MCF 10A (cell line): ENCODE measurements around the gene LNX1. TPM values are rescaled to one million over a fixed set of nuclear protein-coding genes. Genes with fewer than 3 reads are reported as not detected.

Experiments used
- BruUV-seq: library from RNA; stranded (reverse); fragments of 400-500 nt; replicated peaks from 2 replicates; lab custom pipeline; 2021; lab: Mats Ljungman, UMichigan
- CTCF ChIA-PET: fragments of 300-600 bp; sonication (Branson Sonifier 250); formaldehyde crosslinking; extraction: SDS; loops from one replicate; lab custom pipeline; 2021; ENCODE audit warnings: antibody characterized with exemption, inconsistent platforms; lab: Yijun Ruan, JAX
- POLR2A ChIA-PET: fragments of 300-600, 350-650 bp; sonication (Branson Sonifier 250); formaldehyde crosslinking; extraction: SDS; loops from one replicate; lab custom pipeline; 2020; ENCODE audit warnings: antibody characterized with exemption, inconsistent platforms; lab: Yijun Ruan, JAX
- DNase-seq: peaks from one replicate; pipeline ENCODE4 v3.0.0-alpha.2; 2018; ENCODE audit not compliant: unreplicated experiment
- H3K27ac Mint-ChIP-seq: one replicate; pipeline ENCODE4 v1.8.0; 2022; ENCODE audit warnings: mild to moderate bottlenecking, low read depth, mixed read lengths; ENCODE audit not compliant: unreplicated experiment
- H3K27me3 Mint-ChIP-seq: one replicate; pipeline ENCODE4 v1.8.0; 2022; ENCODE audit warnings: mixed read lengths; ENCODE audit not compliant: insufficient read depth, unreplicated experiment
- H3K36me3 Mint-ChIP-seq: one replicate; pipeline ENCODE4 v1.8.0; 2022; ENCODE audit warnings: mild to moderate bottlenecking, moderate library complexity, mixed read lengths; ENCODE audit not compliant: insufficient read depth, unreplicated experiment
- H3K4me1 Mint-ChIP-seq: one replicate; pipeline ENCODE4 v1.8.0; 2022; ENCODE audit warnings: mixed read lengths; ENCODE audit not compliant: insufficient read depth, unreplicated experiment
- H3K4me3 Mint-ChIP-seq: one replicate; pipeline ENCODE4 v1.8.0; 2022; ENCODE audit warnings: mild to moderate bottlenecking, moderate library complexity, mixed read lengths; ENCODE audit not compliant: unreplicated experiment
- H3K9me3 Mint-ChIP-seq: one replicate; pipeline ENCODE4 v1.8.0; 2022; ENCODE audit warnings: mixed read lengths; ENCODE audit not compliant: unreplicated experiment
- intact Hi-C: fragments of 100-400 bp; cut with micrococcal nuclease; formaldehyde crosslinking; loops from 2 replicates; pipeline ENCODE4 v1.14.1; 2022
- total RNA-seq: library from RNA; stranded (reverse); gene quantifications from 2 replicates; pipeline ENCODE4 v1.2.3, GENCODE V29; 2022
- TF ChIP-seq, protein P1 (sequence below): fragments of 200-600 bp; IDR thresholded peaks from one replicate; pipeline ENCODE4 v1.8.0; 2022; ENCODE audit warnings: antibody characterized with exemption, mild to moderate bottlenecking; ENCODE audit not compliant: unreplicated experiment

LNX1 gene
- total RNA-seq, 1 experiment from 2014 or later = not detected

DNA sequence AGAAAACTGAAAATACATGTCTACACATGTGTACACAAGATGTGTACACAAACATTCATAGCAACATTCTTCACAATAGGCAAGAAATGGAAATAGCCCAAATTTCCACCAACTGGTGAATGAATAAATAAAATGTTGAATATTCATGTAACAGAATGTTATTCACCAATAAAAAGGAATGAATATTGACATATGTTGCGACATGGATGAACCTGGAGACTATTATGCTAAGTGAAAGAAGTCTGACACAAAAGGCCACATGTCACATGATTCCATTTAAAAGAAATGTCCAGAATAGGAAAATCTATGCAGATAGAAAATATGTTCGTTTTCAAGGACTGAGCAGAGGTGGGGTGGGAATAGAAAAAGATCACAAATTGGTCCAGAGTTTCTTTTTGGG is 34.6 kb upstream of the LNX1 start:
- TF ChIP-seq, protein P1, sequence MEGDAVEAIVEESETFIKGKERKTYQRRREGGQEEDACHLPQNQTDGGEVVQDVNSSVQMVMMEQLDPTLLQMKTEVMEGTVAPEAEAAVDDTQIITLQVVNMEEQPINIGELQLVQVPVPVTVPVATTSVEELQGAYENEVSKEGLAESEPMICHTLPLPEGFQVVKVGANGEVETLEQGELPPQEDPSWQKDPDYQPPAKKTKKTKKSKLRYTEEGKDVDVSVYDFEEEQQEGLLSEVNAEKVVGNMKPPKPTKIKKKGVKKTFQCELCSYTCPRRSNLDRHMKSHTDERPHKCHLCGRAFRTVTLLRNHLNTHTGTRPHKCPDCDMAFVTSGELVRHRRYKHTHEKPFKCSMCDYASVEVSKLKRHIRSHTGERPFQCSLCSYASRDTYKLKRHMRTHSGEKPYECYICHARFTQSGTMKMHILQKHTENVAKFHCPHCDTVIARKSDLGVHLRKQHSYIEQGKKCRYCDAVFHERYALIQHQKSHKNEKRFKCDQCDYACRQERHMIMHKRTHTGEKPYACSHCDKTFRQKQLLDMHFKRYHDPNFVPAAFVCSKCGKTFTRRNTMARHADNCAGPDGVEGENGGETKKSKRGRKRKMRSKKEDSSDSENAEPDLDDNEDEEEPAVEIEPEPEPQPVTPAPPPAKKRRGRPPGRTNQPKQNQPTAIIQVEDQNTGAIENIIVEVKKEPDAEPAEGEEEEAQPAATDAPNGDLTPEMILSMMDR = no peak
- Mint-ChIP-seq H3K4me3 (no peak overlapping the region), H3K36me3 (no peaks in the 10 kb centered on the region), H3K27ac (no peak overlapping the region), H3K9me3 (peaks cover 7% of the 10 kb centered on the region), H3K4me1 (peaks cover 10% of the 10 kb centered on the region), H3K27me3 (no peaks in the 10 kb centered on the region)
- BruUV-seq = no TSS peak
- intact Hi-C loops = no loop called here
- CTCF ChIA-PET = interaction anchor here (0.9 kb wide), 1 partner anchor 81 kb away, joined by 3 read pairs; no protein-coding TSS in a partner anchor
- POLR2A ChIA-PET = no interaction called here
- no peak for DNase-seq

DNA sequence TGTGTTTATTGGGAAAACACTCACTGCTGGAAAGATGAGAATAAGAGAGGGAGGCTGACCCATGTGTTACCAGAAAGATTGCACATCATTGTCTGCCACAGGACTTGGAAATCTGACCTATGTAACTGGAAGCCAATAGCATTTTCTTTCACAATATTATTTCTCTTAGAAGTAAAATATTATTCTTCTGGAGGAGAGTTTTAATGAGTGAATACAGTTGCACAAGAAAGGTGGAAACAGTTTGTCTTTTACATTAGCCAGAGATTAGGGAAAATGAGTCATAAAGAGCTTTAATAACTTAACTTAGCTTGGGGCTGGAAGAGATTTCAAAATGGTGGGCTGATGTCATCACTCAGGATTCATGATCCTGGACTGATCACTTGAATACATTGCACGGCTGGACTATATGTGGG is 31.5 kb upstream of the LNX1 start:
- ChIA-PET POLR2A (interaction anchor here (0.8 to 1.0 kb wide), 2 partner anchors 27 to 30 kb away, joined by 3 to 7 read pairs; no protein-coding TSS in a partner anchor), CTCF (interaction anchor here (0.6 to 1.2 kb wide), 2 partner anchors 23 to 155 kb away, joined by 3 to 5 read pairs; no protein-coding TSS in a partner anchor)
- no peaks in the 10 kb centered on the region for H3K36me3 Mint-ChIP-seq
- no peak overlapping the region for H3K4me3 Mint-ChIP-seq
- BruUV-seq = no TSS peak
- H3K4me1 Mint-ChIP-seq = peaks cover 10% of the 10 kb centered on the region
- peak; percentile 94 for DNase-seq
- TF ChIP-seq, protein P1 = no peak
- peak overlapping the region; percentile 78 for H3K27ac Mint-ChIP-seq
- no peaks in the 10 kb centered on the region for H3K27me3 Mint-ChIP-seq
- H3K9me3 Mint-ChIP-seq = peaks cover 7% of the 10 kb centered on the region
- intact Hi-C loops = no loop called here

DNA sequence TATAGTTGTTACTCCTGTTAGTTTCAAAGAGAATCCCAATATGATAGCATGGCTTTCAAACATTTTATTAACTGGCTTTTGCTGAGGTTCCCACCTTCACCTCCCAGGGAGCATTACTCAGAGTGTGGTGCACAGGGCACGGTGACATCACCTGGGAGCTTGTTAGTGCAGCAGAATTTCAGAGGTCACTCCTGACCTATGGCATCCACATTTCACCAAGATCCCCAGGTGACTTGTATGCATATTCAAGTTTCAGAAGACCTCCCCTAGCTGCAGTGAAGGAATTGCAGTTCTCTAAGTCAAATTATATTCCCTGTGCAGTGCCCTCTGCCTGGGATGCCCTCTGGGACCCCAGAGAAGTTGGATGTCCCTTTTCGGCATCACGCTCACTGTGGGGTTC is 29.7 kb upstream of the LNX1 start:
- peaks cover 7% of the 10 kb centered on the region for H3K9me3 Mint-ChIP-seq
- H3K27ac Mint-ChIP-seq = no peak overlapping the region
- DNase-seq = no peak
- no peaks in the 10 kb centered on the region for H3K36me3 Mint-ChIP-seq
- H3K27me3 Mint-ChIP-seq = no peaks in the 10 kb centered on the region
- TF ChIP-seq, protein P1 = no peak
- intact Hi-C loops = no loop called here
- CTCF ChIA-PET = interaction anchor here (0.6 to 1.2 kb wide), 3 partner anchors 33 to 97 kb away, joined by 3 read pairs; no protein-coding TSS in a partner anchor
- H3K4me3 Mint-ChIP-seq = no peak overlapping the region
- POLR2A ChIA-PET = no interaction called here
- BruUV-seq = no TSS peak
- peaks cover 10% of the 10 kb centered on the region for H3K4me1 Mint-ChIP-seq

DNA sequence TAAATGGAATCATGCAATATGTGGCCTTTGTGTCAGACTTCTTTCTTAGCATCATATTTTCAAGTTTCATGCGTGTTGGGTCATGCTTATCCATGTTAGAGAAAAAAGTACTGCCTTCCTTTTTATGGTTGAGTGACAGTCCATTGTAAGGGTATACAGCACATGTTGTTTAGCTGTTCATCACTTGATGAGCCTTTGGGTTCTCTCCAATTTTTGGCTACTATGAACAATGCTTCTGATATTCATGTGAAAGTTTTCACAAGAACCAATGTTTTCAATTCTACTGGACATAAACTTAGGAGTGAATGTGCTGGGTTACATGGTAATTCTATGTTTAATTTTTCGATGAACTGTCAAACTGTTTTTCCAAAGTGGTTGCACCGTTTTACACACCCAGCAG is 28.1 kb upstream of the LNX1 start:
- intact Hi-C loops = no loop called here
- Mint-ChIP-seq H3K4me1 (peaks cover 10% of the 10 kb centered on the region), H3K36me3 (no peaks in the 10 kb centered on the region), H3K4me3 (no peak overlapping the region), H3K27me3 (no peaks in the 10 kb centered on the region), H3K27ac (no peak overlapping the region), H3K9me3 (peaks cover 5% of the 10 kb centered on the region)
- ChIA-PET POLR2A (interaction anchor here (0.7 kb wide), 1 partner anchor 122 kb away, joined by 3 read pairs; no protein-coding TSS in a partner anchor), CTCF (interaction anchor here (0.9 to 1.2 kb wide), 2 partner anchors 35 to 598 kb away, joined by 3 read pairs; no protein-coding TSS in a partner anchor)
- no TSS peak for BruUV-seq
- TF ChIP-seq, protein P1 = no peak
- no peak for DNase-seq
